Measurements from ENCODE around the gene MYLIP.

DNA sequence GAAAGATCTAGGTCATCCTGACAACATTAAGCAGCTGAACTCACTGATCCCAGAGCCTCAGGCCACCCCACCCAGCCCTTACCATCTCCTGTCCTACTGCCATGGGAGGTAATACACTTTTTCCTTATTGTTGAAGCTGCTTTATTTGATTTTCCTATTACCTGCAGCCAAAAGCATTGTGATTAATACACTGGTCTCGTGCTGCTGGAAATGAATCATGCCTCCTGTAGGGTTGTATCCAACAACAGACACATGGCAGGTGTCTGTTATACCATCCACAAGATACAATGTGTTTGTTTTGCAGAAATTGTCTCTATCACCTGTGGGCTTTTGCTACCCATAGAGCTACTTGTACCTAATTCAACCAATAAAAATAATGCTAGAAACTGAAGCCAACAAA is 34.2 kb downstream of the MYLIP start:
- no peak for TF ChIP-seq FOXK2 (IDR thresholded peaks at IDR 0.05)
- no peak for TF ChIP-seq BHLHE40 (IDR thresholded peaks at IDR 0.05; ENCODE audit: borderline replicate concordance)
- TF ChIP-seq L3MBTL2 (conservative IDR thresholded peaks at IDR 0.05), result no peak
